Hematopoietic multipotent progenitor cell treated with erythropoietin and hydrocortisone succinate and interleukin-3 and kit ligand, for 6 days (in vitro differentiated cells): Measurements from ENCODE around the gene MSGN1.

Experiments used
- DNase-seq: peaks from one replicate; pipeline ENCODE4 v3.0.0-alpha.2; 2015

Gene MSGN1

GRCh38 chr2:17816396-17817245 is at the start of gene MSGN1:
Gene MSGN1, plus strand, starts transcription at chr2:17816460. Its CDS starts 59 bp downstream, at chr2:17816519.
- no peak for DNase-seq

- no peak for DNase-seq
These were observed 47.4 kb upstream of the MSGN1 start for GRCh38 chr2:17768894-17769293.

DNA sequence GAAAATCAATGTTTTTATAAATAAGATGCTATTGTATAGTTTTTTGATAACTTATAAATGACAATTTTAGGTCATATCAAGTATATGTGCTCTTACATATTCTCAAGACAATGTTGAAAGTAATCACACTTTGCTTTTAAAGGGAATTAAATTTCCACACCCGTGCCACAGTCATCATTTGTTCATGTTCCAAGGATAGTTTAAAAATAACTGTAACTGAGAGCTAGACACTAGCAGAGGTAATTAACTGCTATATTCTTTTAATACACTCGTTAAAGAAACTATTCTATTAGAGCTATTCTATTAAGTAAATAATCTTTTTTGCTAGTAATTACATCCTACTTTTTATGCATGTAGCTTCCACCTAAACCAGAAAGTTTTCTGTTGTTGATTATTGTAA is 44.3 kb upstream of the MSGN1 start:
- no peak for DNase-seq

DNA sequence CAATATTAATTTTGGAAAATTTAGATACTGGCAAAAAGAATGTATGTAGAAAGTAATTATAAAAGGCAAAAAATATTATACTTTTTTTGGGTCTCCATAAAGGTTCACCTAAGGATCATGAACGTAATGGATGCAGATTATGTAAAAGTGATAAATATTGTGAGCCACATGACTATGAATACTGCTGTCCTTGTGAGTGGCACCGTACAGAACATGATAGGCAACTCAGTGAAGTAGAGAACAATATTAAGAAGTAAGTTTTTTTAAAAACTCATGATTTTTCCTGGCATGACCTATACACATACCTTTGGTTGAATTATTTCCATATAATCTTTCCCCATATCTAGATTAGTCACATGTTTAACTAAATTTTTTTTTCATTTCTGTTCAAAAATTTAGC is 43.7 kb upstream of the MSGN1 start:
- no peak for DNase-seq

DNA sequence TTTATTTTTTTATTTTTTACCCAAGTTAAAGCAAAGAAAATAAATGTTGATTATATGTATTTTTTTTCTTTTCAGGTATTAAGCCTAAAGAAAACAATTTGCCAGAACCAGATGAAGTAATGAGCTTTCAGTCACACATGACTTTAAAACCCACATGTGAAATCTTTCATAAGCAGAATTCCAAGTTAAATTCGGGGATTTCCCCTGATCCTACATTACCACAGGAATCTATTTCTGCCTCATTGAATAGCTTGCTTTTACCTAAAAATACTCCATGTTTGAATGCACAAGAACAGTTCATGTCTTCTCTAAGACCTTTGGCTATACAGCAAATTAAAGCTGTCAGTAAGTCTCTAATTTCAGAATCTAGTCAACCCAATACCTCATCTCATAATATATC is 35.7 kb upstream of the MSGN1 start:
- DNase-seq = no peak

DNA sequence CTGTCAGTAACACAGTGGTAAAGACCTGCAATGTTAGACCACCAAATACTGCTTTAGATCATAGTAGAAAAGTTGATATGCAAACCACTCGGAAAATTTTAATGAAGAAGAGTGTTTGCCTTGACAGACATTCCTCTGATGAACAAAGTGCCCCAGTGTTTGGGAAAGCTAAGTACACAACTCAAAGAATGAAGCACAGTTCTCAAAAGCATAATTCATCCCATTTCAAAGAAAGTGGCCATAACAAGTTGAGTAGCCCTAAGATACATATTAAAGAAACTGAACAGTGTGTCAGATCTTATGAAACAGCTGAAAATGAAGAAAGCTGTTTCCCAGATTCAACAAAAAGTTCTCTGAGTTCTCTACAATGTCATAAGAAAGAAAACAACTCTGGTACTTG is 34.8 kb upstream of the MSGN1 start:
- DNase-seq = no peak

- no peak for DNase-seq
These were observed 29.5 kb upstream of the MSGN1 start for GRCh38 chr2:17786727-17787126.

GRCh38 chr2:17788773-17789172 is 27.5 kb upstream of the MSGN1 start:
- DNase-seq = no peak

DNA sequence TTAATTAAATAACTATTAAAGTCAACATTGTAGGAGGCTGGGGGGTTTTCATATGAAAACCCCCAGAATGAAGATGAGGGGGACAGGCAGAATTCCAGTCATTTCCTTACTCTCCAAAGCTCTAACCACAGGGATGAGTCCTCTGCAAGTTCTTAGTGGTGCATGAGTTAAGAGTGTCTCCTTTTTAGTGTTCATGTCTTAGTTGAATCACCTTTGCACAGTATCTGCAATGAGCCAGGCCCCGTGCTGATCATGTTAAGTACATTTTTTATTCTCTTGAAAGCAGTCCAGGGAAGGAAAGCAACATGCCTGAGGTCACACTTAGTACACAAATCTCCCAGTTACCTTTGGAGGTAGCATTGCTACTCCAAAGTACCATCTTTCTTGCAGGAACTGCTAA is 25.7 kb upstream of the MSGN1 start:
- no peak for DNase-seq

DNA sequence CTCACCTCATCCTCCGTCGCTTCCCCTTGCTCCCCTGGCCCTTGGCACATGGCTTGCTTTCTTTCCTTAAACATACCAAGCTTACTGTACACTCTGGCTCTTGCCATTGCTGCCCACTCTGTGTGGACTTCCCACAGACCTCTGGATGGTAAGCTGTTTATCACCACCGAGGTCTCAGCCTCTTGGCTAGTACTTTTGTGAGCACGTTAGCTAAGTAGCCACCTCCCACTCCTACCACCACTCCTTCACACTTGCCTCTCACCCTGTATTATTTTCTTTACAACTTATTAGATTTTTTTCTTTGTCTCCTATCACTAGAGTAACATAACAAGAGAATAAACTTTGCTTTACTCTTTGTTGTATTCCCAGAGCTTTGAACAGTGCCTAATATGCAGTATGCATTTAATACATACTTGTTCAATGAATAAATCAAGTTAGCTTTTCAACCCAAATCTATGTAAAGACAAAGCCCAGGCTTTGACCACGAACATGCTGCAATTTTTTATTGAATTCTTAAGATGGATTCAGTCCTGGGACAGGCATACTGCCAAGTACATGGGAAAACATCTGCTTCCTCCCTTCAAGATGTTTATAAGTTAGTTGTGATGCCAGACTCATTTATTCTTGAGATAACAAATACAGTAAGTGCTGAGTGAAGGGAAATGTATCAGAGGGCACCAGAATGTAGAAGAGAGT is 25.0 kb upstream of the MSGN1 start:
- DNase-seq = peak; percentile 37

- no peak for DNase-seq
These were observed 24.5 kb upstream of the MSGN1 start for GRCh38 chr2:17791817-17792130.

DNA sequence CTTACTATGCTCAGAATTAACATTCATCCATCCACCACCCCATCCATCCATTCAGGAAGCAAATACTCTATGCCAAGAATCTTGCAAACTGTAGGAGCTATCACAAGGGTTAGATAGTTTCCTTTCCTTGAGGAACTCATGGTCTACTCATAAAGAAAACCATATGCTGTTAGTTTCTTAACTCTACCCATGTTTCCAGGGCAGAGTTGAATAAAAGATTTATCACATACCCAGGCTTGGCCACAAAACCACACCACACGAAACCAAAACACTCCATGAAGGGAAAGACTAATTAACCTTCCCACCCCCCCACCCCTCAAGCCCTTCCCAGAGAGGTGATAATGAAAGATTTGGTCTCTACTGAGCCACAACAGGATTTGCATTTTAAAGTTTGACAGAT is 23.7 kb upstream of the MSGN1 start:
- peak; percentile 11 for DNase-seq

DNA sequence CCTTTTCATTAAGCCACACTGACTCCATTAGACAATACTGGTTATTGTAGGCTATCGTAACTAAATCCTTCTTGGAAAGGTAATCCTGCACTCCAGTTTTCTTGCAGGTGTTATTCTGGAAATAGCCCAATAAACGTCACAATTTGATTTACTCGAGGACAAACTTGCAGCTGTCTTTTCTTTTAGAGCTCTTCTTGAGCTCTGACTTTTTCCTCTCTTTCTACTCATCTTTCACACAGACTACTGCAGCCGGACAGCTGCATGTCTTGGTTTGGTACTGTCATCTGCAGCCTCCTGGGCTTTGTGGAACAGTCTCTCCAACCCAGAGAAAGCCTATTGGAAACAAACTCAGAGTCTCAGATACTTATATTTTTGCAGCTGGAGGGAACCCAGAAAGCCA is 23.0 kb upstream of the MSGN1 start:
- DNase-seq = no peak

- no peak for DNase-seq
These were observed 22.4 kb upstream of the MSGN1 start for GRCh38 chr2:17793803-17794354.

GRCh38 chr2:17795309-17795708 is 21.0 kb upstream of the MSGN1 start:
- DNase-seq = no peak

DNA sequence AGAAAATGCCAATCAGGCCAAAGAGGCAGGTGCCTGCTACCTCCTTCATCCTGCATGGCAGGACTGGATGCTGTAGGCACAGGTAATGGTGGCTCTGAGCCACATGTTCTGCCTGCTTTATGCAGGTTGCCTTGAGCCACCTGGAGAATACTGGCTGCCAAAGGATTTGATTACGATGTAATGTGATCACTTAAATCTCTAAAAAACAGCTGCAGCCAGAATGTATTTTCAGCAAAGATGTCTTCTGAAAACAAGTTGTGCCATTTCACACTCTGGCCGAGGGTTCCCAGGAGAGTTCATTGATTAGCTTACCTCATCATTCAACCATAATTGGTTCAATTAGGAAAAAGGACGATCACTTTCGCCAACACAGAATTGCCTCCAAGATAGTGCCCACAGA is 17.9 kb upstream of the MSGN1 start:
- DNase-seq = no peak

- no peak for DNase-seq
These were observed 16.7 kb upstream of the MSGN1 start for GRCh38 chr2:17799301-17800120.

DNA sequence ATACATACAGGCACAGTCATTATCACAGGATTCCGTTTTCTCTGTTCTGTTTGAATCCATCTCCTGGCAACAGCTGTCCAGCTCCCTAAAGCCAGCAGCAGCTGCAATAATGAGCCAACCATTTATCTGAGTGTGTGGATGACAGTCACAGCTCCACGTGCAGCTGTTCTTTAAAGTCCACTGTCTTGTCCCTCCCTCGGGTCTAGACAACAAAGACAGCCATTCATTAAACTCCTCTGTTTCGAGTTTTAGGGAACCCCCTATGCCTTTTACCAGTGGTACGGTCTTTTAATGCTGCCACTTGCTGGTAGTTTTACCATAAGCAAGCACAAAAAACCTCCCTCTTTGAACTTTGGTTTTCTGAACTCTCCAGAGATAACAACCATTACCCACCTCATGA is 16.0 kb upstream of the MSGN1 start:
- DNase-seq = no peak

- DNase-seq = no peak
These were observed 15.4 kb upstream of the MSGN1 start for GRCh38 chr2:17800693-17801458.

GRCh38 chr2:17803497-17803896 is 12.8 kb upstream of the MSGN1 start:
- no peak for DNase-seq

DNA sequence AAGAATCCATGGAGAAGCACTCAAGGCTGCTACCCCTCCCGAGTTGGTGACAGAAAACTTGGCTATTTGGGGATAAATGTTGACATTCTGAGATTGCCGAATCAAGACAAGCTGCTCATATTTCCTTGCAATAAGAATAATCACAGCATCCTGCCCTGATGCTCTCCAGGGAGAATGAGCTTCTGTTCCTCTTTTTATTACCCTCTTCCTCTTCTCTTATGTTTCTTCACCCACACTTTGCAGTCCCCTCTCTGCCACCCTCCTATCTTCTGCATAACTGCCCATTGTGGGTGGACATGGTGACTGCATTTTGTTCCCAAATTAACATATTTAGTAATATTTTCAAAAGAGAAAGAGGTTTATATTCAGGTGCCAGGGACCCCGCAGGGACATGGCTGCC is 11.9 kb upstream of the MSGN1 start:
- DNase-seq = no peak

GRCh38 chr2:17805166-17805565 is 11.1 kb upstream of the MSGN1 start:
- no peak for DNase-seq
